H9 (cell line): ENCODE results near the gene METTL4. TPM values are rescaled to one million over a fixed set of nuclear protein-coding genes. Genes with fewer than 3 reads are reported as not detected.

Experiments used
- DNase-seq: peaks from one replicate; pipeline ENCODE4 v3.0.0-alpha.2; 2017
- H2AFZ ChIP-seq: one replicate; pipeline ENCODE4 v1.6.1; 2013; ENCODE audit warnings: mild to moderate bottlenecking, low read length, control low read depth, moderate library complexity
- H2AK5ac ChIP-seq: 2 replicates; pipeline ENCODE4 v1.6.1; 2013; ENCODE audit warnings: low read length, control low read depth, mixed read lengths; ENCODE audit not compliant: insufficient read length
- H2BK120ac ChIP-seq: one replicate; pipeline ENCODE4 v1.6.1; 2013; ENCODE audit warnings: low read depth, mild to moderate bottlenecking, low read length, control low read depth, inconsistent platforms; ENCODE audit not compliant: poor library complexity, severe bottlenecking
- H2BK12ac ChIP-seq: 2 replicates; pipeline ENCODE4 v1.6.1; 2013; ENCODE audit warnings: low read length, control low read depth, mixed read lengths, low read depth; ENCODE audit not compliant: insufficient read length
- H2BK15ac ChIP-seq: 2 replicates; pipeline ENCODE4 v1.6.1; 2013; ENCODE audit warnings: low read depth, low read length, control low read depth
- H2BK20ac ChIP-seq: one replicate; pipeline ENCODE4 v1.6.1; 2013; ENCODE audit warnings: low read depth, mild to moderate bottlenecking, low read length, control low read depth, inconsistent platforms; ENCODE audit not compliant: poor library complexity, severe bottlenecking
- H2BK5ac ChIP-seq: 2 replicates; pipeline ENCODE4 v1.6.1; 2013; ENCODE audit warnings: low read length, control low read depth, mixed read lengths; ENCODE audit not compliant: insufficient read length
- H3K14ac ChIP-seq: 2 replicates; pipeline ENCODE4 v1.6.1; 2013; ENCODE audit warnings: low read length, control low read depth; ENCODE audit not compliant: insufficient read depth
- H3K18ac ChIP-seq: 2 replicates; pipeline ENCODE4 v1.6.1; 2013; ENCODE audit warnings: low read depth, mild to moderate bottlenecking, mixed read lengths, low read length, control low read depth; ENCODE audit not compliant: insufficient read length
- H3K23ac ChIP-seq: 2 replicates; pipeline ENCODE4 v1.6.1; 2013; ENCODE audit warnings: low read length, control low read depth, mixed read lengths, low read depth; ENCODE audit not compliant: insufficient read length
- H3K23me2 ChIP-seq: 2 replicates; pipeline ENCODE4 v1.6.1; 2013; ENCODE audit warnings: low read depth, mild to moderate bottlenecking, mixed read lengths, low read length, control low read depth; ENCODE audit not compliant: insufficient read length, poor library complexity, severe bottlenecking
- H3K27ac ChIP-seq: 2 replicates; pipeline ENCODE4 v1.5.1; 2013; ENCODE audit warnings: low read length, control low read depth, mixed read lengths, low read depth; ENCODE audit not compliant: insufficient read length
- H3K27me3 ChIP-seq: 2 replicates; pipeline ENCODE4 v1.6.1; 2013; ENCODE audit warnings: low read length, control low read depth, inconsistent platforms; ENCODE audit not compliant: insufficient read depth
- H3K4ac ChIP-seq: 2 replicates; pipeline ENCODE4 v1.6.1; 2013; ENCODE audit warnings: low read depth, mild to moderate bottlenecking, control low read depth, inconsistent platforms, low read length, moderate library complexity
- H3K4me1 ChIP-seq: 2 replicates; pipeline ENCODE4 v1.6.1; 2013; ENCODE audit warnings: low read length, control low read depth, inconsistent platforms; ENCODE audit not compliant: insufficient read depth
- H3K4me2 ChIP-seq: 2 replicates; pipeline ENCODE4 v1.6.1; 2013; ENCODE audit warnings: low read length, control low read depth, mixed read lengths; ENCODE audit not compliant: insufficient read length, insufficient read depth
- H3K56ac ChIP-seq: 2 replicates; pipeline ENCODE4 v1.6.1; 2013; ENCODE audit warnings: low read depth, mild to moderate bottlenecking, mixed read lengths, low read length, control low read depth; ENCODE audit not compliant: insufficient read length
- H3K79me1 ChIP-seq: 2 replicates; pipeline ENCODE4 v1.6.1; 2013; ENCODE audit warnings: low read depth, mild to moderate bottlenecking, moderate library complexity, low read length, control low read depth, inconsistent platforms; ENCODE audit not compliant: insufficient read depth, poor library complexity, severe bottlenecking
- H3K79me2 ChIP-seq: 2 replicates; pipeline ENCODE4 v1.6.1; 2013; ENCODE audit warnings: low read length, control low read depth, inconsistent platforms; ENCODE audit not compliant: insufficient read depth
- H3K9ac ChIP-seq: 2 replicates; pipeline ENCODE4 v1.6.1; 2013; ENCODE audit warnings: low read length, control low read depth, mixed read lengths; ENCODE audit not compliant: insufficient read length; ENCODE audit errors: extremely low read depth
- H3K9me3 ChIP-seq: one replicate; pipeline ENCODE4 v1.6.1; 2013; ENCODE audit warnings: low read depth, low read length, inconsistent platforms; ENCODE audit not compliant: control insufficient read depth
- H3T11ph ChIP-seq: one replicate; pipeline ENCODE4 v1.6.1; 2013; ENCODE audit warnings: mild to moderate bottlenecking, low read length, control low read depth, inconsistent platforms
- H4K20me1 ChIP-seq: one replicate; pipeline ENCODE4 v1.6.1; 2013; ENCODE audit not compliant: control insufficient read depth, insufficient read length, insufficient read depth
- H4K5ac ChIP-seq: 2 replicates; pipeline ENCODE4 v1.6.1; 2013; ENCODE audit warnings: low read depth, mild to moderate bottlenecking, mixed read lengths, low read length, control low read depth; ENCODE audit not compliant: insufficient read length
- H4K8ac ChIP-seq: replicated peaks from 2 replicates; pipeline ENCODE4 v1.6.1; 2013; ENCODE audit warnings: low read length, control low read depth, mixed read lengths, low read depth; ENCODE audit not compliant: insufficient read length
- H4K91ac ChIP-seq: 2 replicates; pipeline ENCODE4 v1.6.1; 2013; ENCODE audit warnings: low read depth, mild to moderate bottlenecking, moderate library complexity, mixed read lengths, low read length, control low read depth; ENCODE audit not compliant: insufficient read length
- H3K27ac Mint-ChIP-seq, 3 experiments: 2 replicates in 2 of 3; 3 replicates in 1 of 3; pipeline ENCODE4 v1.8.0; 2020 to 2021; ENCODE audit warnings: mixed read lengths in 3 of 3, mild to moderate bottlenecking in 1 of 3, moderate library complexity in 1 of 3
- H3K27me3 Mint-ChIP-seq: 2 replicates; pipeline ENCODE4 v1.8.0; 2021; ENCODE audit warnings: low read depth, mild to moderate bottlenecking, moderate library complexity, mixed read lengths
- H3K36me3 Mint-ChIP-seq, 3 experiments: 2 replicates in 2 of 3; 3 replicates in 1 of 3; pipeline ENCODE4 v1.8.0; 2020 to 2021; ENCODE audit warnings: low read depth in 3 of 3, mixed read lengths in 3 of 3; ENCODE audit not compliant: insufficient read depth in 1 of 3
- H3K4me1 Mint-ChIP-seq, 2 experiments: 2 replicates each; pipeline ENCODE4 v1.8.0; 2020; ENCODE audit warnings: mixed read lengths in 2 of 2
- H3K4me3 Mint-ChIP-seq, 2 experiments: 2 replicates in 1 of 2; 3 replicates in 1 of 2; pipeline ENCODE4 v1.8.0; 2020 to 2021; ENCODE audit warnings: mild to moderate bottlenecking in 2 of 2, mixed read lengths in 2 of 2, moderate library complexity in 1 of 2
- H3K9me3 Mint-ChIP-seq, 2 experiments: 2 replicates in 1 of 2; 3 replicates in 1 of 2; pipeline ENCODE4 v1.8.0; 2020; ENCODE audit warnings: mild to moderate bottlenecking in 2 of 2, mixed read lengths in 2 of 2, moderate library complexity in 1 of 2
- WGBS: extraction: QIAGEN DNeasy Blood & Tissue Kit; methylation state at CpG from one replicate; pipeline ENCODE4 v1.1.7; 2013; ENCODE audit warnings: missing lambda C conversion rate, low lambda C conversion rate, mixed read lengths; ENCODE audit not compliant: insufficient read length; ENCODE audit errors: extremely low coverage; 5-methylcytosine and 5-hydroxymethylcytosine counted together
- long read RNA-seq: library from polyadenylated mRNA; unstranded; transcript quantifications from one replicate; pipeline ENCODE4 v2.0.0, GENCODE V29; 2020
- total RNA-seq: library from RNA; stranded (reverse); gene quantifications from 2 replicates; pipeline ENCODE4 v1.2.1, GENCODE V29; 2021
- TF ChIP-seq, protein P1 (sequence below): fragments of 200-600 bp; sonication (generic); conservative IDR thresholded peaks from 3 replicates; pipeline ENCODE4 v1.8.0; 2021; ENCODE audit warnings: antibody characterized with exemption, mild to moderate bottlenecking

METTL4 gene
- 12.4 and 14.2 TPM in 2 replicates for total RNA-seq
- long read RNA-seq, transcript METTL4-203 (9 exons, 2,742 nt): major isoform, 23 of 45 reads
- long read RNA-seq, partial matches to known transcripts: 8 of 45 reads
- long read RNA-seq, other reads (novel, unspliced or antisense): 14 of 45 reads

- Histone ChIP-seq H2AK5ac (no peak within 1 kb of the TSS), H3K23ac (no peak within 1 kb of the TSS), H4K8ac (peak within 1 kb of the TSS; percentile 93), H3T11ph (peak within 1 kb of the TSS; percentile 93), H3K79me1 (peaks cover 3% of the 10 kb centered on the region), H3K18ac (peak within 1 kb of the TSS; percentile 100), H2AFZ (peak within 1 kb of the TSS; percentile 97), H3K9me3 (no peaks in the 10 kb centered on the region), H4K91ac (peak within 1 kb of the TSS; percentile 15), H2BK15ac (0 out of 2 replicates have a peak within 1 kb of the TSS, but pooled peaks have one; percentile 98), H3K23me2 (peaks cover 14% of the 10 kb centered on the region), H3K14ac (peak within 1 kb of the TSS; percentile 100), H3K79me2 (peaks cover 20% of the 10 kb centered on the region; the same call in 1 of the 2 replicates), H3K4me1 (peaks cover 5% of the 10 kb centered on the region; the same call in 1 of the 2 replicates), H3K27me3 (no peaks in the 10 kb centered on the region), H4K5ac (peak within 1 kb of the TSS; percentile 98), H3K4me2 (peak within 1 kb of the TSS; percentile 94), H3K27ac (peak within 1 kb of the TSS; percentile 91), H3K56ac (peak within 1 kb of the TSS; percentile 29), H3K9ac (peak within 1 kb of the TSS; percentile 93), H3K4ac (peak within 1 kb of the TSS; percentile 40; the same call in 1 of the 2 replicates), H2BK120ac (peak within 1 kb of the TSS; percentile 85), H2BK5ac (peak within 1 kb of the TSS; percentile 97), H2BK12ac (no peak within 1 kb of the TSS), H4K20me1 (no peaks in the 10 kb centered on the region), H2BK20ac (no peak within 1 kb of the TSS)
- Mint-ChIP-seq H3K4me1 (peaks cover 27 to 29% of the 10 kb centered on the region in 2 experiments), H3K36me3 (peaks cover 13 to 31% (median 28%) of the 10 kb centered on the region in 3 experiments; a peak in 6 of 7 replicates), H3K4me3 (peak within 1 kb of the TSS; percentile 96 to 99), H3K27me3 (no peaks in the 10 kb centered on the region), H3K27ac (peak within 1 kb of the TSS; percentile 99), H3K9me3 (no peaks in the 10 kb centered on the region; a peak in 1 of 5 replicates)
- peak; percentile 92 for DNase-seq
- TF ChIP-seq, protein P1, sequence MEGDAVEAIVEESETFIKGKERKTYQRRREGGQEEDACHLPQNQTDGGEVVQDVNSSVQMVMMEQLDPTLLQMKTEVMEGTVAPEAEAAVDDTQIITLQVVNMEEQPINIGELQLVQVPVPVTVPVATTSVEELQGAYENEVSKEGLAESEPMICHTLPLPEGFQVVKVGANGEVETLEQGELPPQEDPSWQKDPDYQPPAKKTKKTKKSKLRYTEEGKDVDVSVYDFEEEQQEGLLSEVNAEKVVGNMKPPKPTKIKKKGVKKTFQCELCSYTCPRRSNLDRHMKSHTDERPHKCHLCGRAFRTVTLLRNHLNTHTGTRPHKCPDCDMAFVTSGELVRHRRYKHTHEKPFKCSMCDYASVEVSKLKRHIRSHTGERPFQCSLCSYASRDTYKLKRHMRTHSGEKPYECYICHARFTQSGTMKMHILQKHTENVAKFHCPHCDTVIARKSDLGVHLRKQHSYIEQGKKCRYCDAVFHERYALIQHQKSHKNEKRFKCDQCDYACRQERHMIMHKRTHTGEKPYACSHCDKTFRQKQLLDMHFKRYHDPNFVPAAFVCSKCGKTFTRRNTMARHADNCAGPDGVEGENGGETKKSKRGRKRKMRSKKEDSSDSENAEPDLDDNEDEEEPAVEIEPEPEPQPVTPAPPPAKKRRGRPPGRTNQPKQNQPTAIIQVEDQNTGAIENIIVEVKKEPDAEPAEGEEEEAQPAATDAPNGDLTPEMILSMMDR: no peak
- WGBS: no CpG with 5 or more reads among the region's 55 CpGs
Measured at GRCh38 chr18:2571200-2572170, at the start of gene METTL4, which contains the start of gene NDC80. TSS of gene METTL4 (minus strand) at chr18:2571505. CDS start at chr18:2567216, 4,289 bp downstream. TSS of gene NDC80 (plus strand) at chr18:2571557. CDS start at chr18:2572986, 1,429 bp downstream.
